Ishikawa (cell line): ENCODE data around the gene CNTNAP2.

ENCODE experiments used
- CEBPB ChIP-seq: IDR thresholded peaks from 2 replicates; pipeline ENCODE4 v1.6.1; 2012
- CREB1 ChIP-seq: IDR thresholded peaks from 2 replicates; pipeline ENCODE4 v1.6.1; 2012; ENCODE audit warnings: low read depth
- EGR1 ChIP-seq: IDR thresholded peaks from 2 replicates; pipeline ENCODE4 v1.6.1; 2012
- EP300 ChIP-seq: IDR thresholded peaks from 2 replicates; pipeline ENCODE4 v1.6.1; 2012; ENCODE audit warnings: borderline replicate concordance
- FOXM1 ChIP-seq: IDR thresholded peaks from 2 replicates; pipeline ENCODE4 v1.6.1; 2012; ENCODE audit warnings: low read depth, borderline replicate concordance
- MAX ChIP-seq: IDR thresholded peaks from 2 replicates; pipeline ENCODE4 v1.6.1; 2012
- NFIC ChIP-seq: IDR thresholded peaks from 2 replicates; pipeline ENCODE4 v1.6.1; 2012
- RAD21 ChIP-seq: IDR thresholded peaks from 2 replicates; pipeline ENCODE4 v1.6.1; 2012; ENCODE audit warnings: low read depth
- REST ChIP-seq: IDR thresholded peaks from 2 replicates; pipeline ENCODE4 v1.6.1; 2012; ENCODE audit warnings: low read depth, mild to moderate bottlenecking
- TAF1 ChIP-seq: IDR thresholded peaks from 2 replicates; pipeline ENCODE4 v1.6.1; 2012; ENCODE audit warnings: low read depth, mild to moderate bottlenecking
- TCF12 ChIP-seq: IDR thresholded peaks from 2 replicates; pipeline ENCODE4 v1.6.1; 2012; ENCODE audit warnings: low read depth
- TEAD4 ChIP-seq: IDR thresholded peaks from 2 replicates; pipeline ENCODE4 v1.6.1; 2012
- USF1 ChIP-seq: IDR thresholded peaks from 2 replicates; pipeline ENCODE4 v1.6.1; 2012
- ZBTB7A ChIP-seq: IDR thresholded peaks from 2 replicates; pipeline ENCODE4 v1.6.1; 2012; ENCODE audit warnings: low read depth

CNTNAP2 gene

GRCh38 chr7:148022832-148023231, 1906.2 kb downstream of the CNTNAP2 start:
- no peak for TF ChIP-seq NFIC
- no peak for TF ChIP-seq TCF12

- TF ChIP-seq ZBTB7A (no peak), EP300 (no peak), REST (no peak), CREB1 (no peak), FOXM1 (no peak), CEBPB (no peak)
These were observed 1910.1 kb downstream of the CNTNAP2 start for GRCh38 chr7:148026713-148027112.

GRCh38 chr7:148028165-148028564, 1911.6 kb downstream of the CNTNAP2 start:
- TF ChIP-seq ZBTB7A (no peak), FOXM1 (no peak), TAF1 (no peak), EP300 (no peak)

GRCh38 chr7:148031019-148031418, 1914.4 kb downstream of the CNTNAP2 start:
- no peak for TF ChIP-seq TAF1

GRCh38 chr7:148031811-148032210, 1915.2 kb downstream of the CNTNAP2 start:
- TF ChIP-seq USF1 (no peak), REST (no peak), TAF1 (no peak), EGR1 (no peak), EP300 (no peak), FOXM1 (no peak), CREB1 (no peak), ZBTB7A (no peak), NFIC (no peak), MAX (no peak)

GRCh38 chr7:148035950-148036349, 1919.3 kb downstream of the CNTNAP2 start:
- TF ChIP-seq MAX: no peak
- TF ChIP-seq EP300: no peak
- no peak for TF ChIP-seq TEAD4
- TF ChIP-seq REST: no peak
- TF ChIP-seq NFIC: no peak
- no peak for TF ChIP-seq FOXM1
- TF ChIP-seq CREB1: no peak
- no peak for TF ChIP-seq RAD21
- no peak for TF ChIP-seq EGR1
- TF ChIP-seq USF1: no peak
